Activated T-cell treated with anti-CD3 and anti-CD28 coated beads for 1 hour (primary cell): ENCODE data around the gene GRIN2A.

ENCODE experiments used
- DNase-seq: peaks from one replicate; pipeline ENCODE4 v3.0.0-alpha.2; 2020; ENCODE audit warnings: low read depth

Gene GRIN2A

DNA sequence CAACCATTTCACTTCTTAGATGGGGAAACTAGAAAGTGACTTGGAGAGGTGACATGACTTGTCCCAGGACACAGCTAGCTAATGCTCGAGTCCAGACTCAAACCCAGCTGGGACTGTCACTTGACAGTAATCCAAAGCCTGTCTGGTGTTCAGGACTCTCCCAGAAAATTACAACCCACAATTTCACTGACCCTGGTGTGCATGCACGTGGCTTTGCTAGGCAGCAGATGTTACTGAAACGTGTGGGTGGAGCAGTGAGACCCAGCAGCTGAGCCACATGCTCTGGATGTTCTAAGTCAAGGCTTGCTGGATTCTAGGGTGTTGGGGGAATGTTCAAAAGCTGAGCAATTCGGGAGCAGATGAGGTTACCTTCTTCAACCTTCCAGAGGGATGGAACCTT is 364.6 kb downstream of the GRIN2A start:
- DNase-seq = no peak

DNA sequence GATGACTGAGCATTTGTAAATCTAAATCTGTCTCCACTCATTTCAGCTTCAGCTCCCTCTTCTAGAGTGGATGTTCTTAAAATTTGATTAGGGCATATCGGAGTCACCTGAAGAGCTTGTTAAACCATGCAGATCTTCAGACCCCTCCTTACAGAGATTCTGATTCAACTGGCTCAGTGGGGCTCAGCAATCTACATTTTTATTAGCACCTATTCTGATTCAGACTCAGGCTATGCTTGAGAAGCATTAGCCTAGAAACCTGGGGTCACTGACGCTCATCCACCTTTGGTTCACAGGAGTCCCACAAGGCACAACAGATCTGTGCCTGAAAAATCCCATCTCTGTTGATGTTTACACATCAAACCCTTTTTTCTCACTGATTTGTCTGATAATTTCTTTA is 365.6 kb downstream of the GRIN2A start:
- no peak for DNase-seq

DNA sequence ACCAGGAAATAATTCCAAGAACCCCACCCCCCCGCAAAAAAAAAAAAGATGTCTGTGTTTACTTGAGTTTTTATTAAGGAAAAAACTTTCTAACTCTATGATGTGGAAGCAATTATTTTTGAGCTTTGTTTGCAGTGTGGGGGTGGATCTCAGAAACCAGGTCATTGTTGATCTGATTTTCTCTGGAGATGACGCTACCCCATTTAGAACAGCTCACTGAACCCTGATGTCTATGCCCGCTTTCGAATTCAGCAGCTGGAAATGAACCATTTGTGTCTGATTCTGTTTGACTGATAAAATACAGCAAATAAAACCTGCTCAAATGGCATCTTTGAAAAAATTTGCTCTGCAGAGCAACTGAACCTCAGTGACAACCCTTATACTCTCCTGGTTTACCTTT is 368.6 kb downstream of the GRIN2A start:
- no peak for DNase-seq

DNA sequence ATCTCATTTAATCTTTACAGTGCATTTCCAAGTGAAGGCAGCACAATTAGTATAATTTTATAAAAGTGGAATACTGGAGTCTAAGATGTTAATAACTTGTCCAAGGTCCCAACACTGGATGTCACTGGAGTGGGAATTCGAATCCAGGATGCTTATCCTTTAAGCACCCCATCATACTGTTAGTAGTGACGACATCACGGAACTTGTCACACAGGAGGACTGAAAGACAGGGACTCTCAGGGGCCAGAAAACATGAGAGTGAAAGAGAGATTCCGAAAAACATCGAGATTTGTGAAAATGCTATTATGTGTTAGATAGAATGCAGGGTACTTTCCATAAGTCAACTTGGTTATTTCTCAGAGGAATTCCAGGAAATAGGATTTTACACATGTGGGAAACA is 374.0 kb downstream of the GRIN2A start:
- DNase-seq = no peak

DNA sequence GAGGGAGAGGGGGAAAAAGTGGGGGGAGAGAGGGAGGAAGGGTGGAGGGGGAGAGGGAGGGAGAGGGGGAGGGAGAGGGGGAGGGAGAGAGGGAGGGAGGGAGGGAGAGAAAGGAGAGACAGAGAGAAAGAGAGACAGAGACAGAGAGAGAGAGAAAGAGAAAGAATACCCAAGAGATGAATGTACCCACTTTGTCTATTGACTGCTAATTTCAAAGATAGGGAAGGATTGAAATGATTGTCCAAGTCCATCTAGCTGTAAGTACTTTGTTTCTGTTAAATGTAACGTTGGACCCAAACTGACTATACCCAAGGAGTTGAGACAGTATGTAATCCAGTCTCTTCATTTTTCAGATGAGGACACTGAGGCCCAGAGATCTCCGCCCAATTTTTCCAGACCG is 374.9 kb downstream of the GRIN2A start:
- DNase-seq = no peak

DNA sequence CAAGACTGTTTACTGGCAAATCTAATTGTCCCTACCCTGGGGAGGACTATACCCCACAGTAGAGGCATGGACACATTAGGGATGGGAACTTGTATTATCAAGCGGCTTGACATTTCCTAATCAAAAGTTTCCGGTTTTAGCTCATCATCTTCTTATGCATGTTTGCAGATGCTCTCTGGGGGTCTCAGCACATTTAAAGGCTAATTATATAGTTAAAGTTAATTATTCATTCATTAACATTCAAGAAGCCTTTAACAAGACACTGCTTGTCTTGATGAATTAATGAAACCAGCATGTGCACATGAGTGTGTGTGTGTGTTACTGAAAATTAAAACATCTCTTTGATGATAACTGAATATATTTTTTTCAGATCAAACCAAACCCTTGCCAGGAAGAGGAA is 377.1 kb downstream of the GRIN2A start:
- DNase-seq = no peak

DNA sequence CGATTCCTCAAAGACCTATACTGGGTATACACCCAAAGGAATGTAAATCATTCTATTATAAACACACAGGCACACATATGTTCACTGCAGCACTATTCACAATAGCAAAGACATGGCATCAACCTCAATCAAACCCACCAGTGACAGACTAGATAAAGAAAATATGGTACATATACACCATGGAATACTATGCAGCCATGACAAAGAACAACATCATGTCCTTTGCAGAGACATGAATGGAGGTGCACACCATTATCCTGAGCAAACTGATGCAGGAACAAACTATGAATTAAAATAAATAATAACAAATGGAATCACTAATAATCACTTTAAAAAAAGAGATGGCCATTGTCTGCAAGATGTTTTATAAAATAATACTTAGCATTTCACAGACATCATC is 380.1 kb downstream of the GRIN2A start:
- DNase-seq = no peak

DNA sequence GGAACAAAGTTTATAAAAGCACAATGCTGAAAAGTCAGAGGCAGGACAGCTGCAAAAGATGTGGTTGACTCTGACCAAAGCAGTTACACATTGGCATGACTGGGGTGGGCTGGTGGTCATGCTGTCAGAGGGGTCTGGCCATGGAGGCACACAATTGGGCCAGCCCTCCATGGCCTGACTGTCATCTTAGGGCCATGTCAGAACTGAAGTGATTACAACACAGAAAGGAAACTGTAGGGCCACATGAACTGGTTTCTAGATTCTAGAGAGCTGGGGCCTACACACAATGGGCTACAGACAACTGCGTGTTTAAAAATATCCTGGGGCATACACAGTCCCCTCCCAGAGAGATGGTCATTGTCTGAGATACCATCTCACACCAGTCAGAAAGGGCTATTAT is 380.6 kb downstream of the GRIN2A start:
- DNase-seq = no peak

DNA sequence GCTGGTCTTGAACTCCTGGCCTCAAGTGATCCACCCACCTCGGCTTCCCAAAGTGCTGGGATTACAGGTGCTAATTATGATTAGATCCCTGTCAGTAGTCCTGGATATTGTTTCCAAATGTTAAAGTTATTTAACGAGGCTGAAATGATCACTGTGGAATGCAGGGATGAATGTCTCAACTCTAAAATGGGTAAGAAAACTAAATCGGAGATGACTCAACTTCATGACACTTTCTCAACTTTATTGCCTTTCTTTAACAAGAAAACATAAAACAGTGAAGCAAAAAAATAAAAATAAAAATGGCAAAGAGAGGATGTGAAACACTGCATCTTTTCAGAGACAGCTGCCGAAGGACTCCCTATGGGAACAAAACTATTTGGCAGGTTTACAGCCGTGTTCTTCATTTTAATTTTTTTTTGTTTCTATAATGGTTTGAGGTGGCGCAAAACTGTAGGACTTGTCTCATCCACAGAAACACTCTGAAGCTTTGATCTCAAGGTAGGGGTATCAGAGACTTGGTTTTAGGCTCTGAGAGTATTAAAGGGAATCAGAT is 382.0 kb downstream of the GRIN2A start:
- DNase-seq = no peak

DNA sequence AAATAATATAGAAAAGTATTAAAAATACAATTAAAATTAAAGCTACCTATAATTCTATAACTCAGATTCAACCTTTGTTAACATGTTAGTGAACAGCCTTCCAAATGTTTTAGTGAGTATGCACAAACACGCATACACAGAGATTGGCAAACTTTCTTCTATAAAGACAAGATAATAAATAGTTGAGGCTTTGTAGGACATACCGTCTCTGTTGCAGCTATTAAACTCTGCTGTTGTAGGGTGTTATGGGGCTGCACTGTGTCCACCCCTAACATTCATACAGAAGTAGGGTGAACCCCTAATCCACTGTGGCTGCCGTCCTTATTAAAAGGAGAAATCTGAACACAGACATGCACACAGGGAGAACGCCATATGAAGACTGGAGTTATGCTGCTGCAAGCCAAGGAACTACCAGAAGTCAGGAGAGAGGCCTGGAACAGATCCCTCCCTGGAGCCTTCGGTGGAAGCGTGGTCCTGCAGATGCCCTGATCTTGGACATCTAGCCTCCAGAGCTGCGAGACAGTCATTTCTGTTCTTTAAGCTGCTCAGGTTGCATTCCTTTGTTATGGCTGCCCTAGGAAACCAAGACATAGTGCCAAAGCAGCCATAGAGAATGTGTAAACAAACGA is 383.2 kb downstream of the GRIN2A start:
- DNase-seq = no peak

DNA sequence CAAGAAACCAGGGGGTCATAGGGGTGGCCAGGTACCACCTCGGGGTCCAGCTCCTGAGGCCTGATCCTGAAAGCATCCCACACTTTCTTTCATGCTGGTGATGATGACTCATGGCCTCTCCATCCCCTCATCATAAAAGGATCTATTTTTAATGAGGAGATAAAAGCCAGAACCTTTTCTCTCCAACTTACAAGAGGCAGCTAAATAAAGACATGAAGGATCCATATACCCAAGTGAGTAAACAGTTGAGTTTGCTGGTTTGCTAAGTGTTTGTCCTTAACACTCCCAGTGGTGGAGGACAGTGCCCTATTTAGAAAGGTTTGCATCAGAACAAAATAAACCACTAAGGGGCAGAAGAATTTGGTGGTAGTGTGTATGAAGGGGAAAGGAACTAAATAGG is 383.8 kb downstream of the GRIN2A start:
- no peak for DNase-seq

DNA sequence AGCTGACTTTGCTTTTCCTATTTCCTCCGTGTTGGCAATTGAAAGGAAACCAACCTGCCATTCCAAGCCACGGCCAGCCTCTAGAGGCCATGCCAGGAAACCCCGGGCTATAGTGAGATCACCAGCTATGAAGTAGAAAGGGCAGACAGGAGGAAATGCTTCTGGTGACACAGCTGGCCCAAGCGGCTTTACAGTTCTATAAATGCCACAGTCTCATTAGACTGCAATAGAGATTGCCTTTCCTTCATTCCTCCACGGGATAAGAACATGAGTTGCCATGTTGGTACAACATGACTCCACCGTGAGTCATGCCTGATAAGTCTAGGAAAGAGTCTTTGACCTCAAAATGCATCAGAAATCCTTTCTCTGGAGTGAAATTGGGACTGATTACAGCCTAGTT is 384.9 kb downstream of the GRIN2A start:
- no peak for DNase-seq

DNA sequence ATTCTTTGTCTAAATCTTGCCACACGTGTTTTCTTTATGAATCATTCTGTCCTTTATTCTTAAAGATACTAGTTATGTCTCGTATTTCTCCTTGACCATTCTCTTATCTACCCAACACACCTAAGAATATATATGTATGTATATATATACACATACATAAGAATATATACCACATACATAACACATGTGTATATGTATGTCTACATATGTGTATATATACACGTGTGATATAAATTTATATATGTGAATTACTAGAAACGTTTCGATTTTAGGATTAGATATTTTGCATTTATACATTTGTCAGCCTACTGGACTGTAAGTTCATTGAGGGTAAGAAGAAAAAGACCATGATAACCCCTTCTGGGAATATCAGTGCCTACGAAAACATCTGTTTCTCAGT is 388.6 kb downstream of the GRIN2A start:
- DNase-seq = no peak

DNA sequence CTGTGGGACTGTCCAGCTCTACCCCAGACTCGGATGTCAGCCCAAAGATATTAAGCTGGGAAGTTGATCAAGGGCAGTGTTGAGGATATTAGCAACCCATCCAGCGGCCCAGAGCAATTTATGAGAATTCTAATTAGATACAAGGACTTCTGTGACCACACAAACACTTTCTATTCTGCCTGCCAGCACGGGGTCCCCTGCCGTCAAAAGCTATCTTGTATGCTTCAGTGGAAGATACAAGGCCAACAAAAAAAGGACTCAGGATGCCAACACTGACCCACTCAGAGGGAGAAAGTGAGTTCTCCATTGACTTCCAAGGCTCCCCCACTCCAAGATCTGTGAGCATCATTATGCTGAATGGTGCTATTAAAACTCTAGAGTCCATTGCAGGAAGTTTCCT is 390.7 kb downstream of the GRIN2A start:
- DNase-seq = no peak

DNA sequence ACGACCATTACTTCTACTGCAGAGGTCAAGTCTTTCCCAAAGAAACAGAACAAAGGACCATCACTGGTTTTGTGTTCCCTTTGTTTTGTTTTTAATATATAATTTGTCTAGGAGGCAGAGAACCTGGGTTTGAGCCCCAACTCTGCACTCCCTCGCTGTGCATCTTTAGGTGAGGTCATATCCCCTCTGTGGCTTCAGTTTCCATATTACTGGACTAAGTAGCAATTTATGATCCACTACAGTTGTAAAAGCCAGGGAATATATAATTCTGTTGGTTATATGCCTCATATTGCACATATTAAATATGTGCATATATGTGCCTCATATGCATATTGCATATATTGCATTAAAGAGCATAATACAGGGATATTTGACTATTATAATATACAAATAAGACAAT is 392.0 kb downstream of the GRIN2A start:
- DNase-seq = no peak

DNA sequence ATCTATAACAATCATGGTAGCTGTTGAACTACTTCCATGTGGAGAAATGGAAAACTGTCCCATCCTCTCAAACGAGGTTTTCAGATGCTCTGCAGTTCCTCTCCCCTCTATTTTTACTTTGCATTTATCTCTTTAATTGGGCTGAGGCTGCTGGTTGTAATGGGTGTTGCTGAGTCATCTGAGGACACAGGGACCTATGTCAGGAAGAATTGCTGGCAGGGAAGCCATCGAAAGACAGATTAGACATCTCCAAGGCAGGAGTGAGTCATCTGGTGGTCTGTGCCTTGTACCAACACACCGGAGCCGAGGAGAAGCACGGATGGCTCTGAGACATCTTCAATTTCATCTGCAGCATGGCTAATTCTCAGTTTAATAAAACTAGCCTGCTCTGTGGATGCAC is 394.5 kb downstream of the GRIN2A start:
- no peak for DNase-seq

DNA sequence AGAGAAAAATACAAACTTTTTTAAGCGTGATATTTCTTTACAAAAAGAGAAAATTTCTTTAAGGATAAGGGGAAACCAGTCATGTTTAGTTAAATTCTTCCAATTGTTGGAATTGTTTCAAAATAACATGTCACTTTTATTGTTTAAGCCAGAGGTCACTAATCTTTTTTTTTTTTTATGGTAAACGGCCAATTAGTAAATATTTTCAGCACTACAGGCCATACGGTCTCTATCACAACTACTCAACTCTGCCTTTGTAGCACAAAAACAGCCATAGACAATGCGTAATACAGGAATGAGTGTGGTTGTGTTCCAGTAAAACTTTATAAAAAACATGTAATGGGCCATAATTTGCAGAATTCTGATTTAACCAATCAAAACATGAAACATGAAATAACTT is 401.4 kb downstream of the GRIN2A start:
- DNase-seq = no peak

DNA sequence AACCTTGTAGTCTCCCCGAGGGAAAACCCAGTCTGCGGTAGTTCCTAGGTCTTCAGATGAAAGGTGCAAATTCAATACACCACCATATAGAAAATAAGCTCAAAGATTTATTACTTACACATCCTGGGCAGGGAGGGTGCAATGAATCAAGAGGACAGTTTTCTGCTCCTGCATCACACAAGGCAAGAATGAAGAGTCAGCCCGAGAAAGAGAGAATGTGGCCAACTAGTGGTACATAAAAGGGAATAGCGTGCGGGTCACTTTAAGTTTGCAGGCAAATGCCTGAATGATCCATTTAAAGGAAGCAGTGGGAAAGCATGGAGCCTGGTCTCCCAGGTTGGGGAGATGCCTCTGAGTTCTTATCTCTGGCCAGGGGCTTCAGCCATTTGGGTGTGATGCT is 403.4 kb downstream of the GRIN2A start:
- no peak for DNase-seq

DNA sequence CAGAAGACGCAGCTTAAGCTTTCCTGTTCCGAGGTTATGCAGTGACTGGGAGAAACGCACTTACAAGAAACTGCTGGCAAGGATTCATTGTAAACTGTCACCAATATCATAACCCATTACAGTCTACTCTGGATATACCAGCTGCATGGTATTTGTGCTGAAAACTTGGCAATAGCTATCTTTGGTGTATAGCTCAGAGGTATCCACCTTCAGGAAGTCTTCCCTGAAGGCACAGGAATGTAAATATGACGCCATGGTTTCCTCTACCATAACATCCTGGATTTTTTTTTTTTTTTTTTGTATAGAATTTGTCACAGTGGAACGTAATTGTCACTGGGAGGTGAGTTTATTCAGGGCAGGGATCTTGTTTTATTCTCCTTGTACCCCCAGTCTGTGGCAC is 406.2 kb downstream of the GRIN2A start:
- DNase-seq = no peak

DNA sequence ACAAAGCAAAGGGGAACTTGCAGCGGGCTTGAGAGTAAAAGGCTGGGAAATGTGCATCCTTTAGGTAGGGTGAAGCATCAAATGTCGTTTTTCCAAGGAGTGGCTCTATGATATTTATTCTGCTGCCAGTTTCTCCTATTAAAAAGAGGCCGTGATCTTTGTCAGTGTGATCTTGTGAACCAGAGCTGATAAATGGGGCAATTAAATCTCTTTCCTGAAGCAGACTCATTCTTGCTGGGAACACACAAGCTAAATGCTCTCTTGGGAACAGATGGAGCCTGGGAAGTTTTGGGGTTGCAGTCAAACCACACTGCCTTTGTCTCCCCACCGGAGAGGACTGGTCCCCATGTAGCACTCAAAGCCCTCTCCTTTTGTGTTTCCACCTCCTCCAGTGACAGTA is 408.9 kb downstream of the GRIN2A start:
- DNase-seq = no peak

DNA sequence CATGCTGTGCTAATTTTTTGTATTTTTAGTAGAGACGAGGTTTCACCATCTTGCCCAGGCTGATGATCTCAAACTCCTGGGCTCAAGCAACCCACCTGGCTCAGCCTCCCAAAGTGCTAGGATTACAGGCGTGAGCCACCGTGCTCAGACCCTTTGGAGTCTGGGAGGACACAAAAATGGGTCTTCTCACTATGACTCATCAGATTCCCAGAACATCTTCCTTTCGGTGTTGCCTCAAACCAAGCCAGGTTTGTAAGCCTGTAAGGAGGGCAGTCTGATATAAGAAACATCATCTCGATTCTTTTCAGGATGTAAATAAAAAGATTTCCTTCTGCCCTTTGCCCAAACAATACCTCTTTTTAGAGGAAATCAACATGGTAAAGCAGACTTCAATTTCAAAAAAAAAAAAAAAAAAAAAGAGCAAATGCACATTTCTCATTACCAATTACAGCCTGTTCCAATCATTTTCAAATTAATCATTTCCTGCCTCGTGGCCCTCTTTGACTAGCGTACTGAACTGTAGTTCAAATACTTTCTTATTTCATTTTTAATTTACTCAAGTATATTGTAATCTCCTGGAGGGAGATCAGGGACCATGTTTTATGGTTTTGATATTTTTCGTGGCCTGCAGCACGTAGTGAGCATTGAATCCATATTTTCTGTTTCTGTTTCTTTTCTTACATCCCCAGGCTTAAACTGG is 409.6 kb downstream of the GRIN2A start:
- DNase-seq = no peak

DNA sequence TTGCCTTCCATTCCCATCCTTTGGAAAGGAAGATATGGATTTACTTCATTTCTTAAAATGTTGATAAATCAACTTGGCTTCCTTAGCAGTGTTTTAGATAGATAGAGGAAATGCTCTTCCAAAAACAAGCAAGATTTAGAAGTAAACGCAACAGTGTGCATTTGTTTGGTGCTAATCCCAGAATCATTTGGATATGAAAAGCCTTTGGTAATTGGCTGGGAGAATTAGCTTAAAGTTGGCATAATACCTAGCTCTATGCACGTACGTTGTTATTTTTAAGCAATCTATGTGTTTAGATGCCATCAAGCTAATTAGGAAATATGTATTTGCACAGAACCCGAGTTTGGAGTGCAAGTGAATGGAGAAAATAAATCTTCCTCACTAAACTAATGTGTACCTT is 415.3 kb downstream of the GRIN2A start:
- no peak for DNase-seq

DNA sequence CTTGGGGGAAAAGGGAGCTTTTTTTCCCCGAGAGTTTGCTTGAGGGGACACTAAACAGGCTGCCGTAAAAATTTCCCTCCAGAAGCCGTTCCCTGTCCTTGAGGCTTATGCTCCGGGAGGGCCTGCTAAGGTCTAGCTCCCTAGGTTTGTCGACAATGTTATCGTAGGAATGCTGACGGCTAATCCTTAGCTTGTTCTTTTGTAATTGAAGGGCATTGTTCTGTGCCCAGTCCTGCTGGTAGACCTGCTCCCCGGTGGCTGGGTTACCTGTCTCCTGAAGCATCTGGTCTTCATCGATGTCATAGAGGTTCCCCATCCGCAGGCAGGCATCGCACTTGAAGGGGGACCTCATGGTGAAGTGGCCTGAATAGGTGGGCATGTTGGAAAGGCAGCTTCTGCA is 418.7 kb downstream of the GRIN2A start:
- DNase-seq = no peak

DNA sequence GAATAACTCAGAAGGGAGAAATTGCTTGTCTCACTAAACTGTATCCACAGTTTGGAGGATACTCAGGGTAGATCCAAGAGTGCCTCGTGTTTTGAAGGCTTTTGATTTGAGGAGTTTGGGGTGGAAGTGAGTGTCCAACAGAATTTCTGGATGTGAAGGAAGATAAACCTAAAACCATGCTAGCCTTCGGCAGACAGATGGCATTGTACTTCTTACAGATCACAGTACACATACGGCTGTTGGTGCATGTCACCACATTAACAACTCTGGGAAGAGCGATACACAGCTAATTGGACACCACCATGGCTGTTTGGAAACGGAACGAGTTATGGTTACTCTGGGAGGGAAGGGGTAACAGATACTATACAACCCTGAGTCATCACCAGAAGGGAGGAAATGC is 420.4 kb downstream of the GRIN2A start:
- DNase-seq = no peak
